SW480 (cell line): ENCODE data around the gene CRAT.
A peak's percentile ranks its signal among the peaks of the same experiment; 100 is the strongest.
"Not testable (repeated sequence)": the region's sequence is repeated elsewhere in the genome, so short reads cannot be mapped to it uniquely, and the experiment has no call there.

Experiments used
- DNase-seq: peaks from one replicate; pipeline ENCODE4 v3.0.0-alpha.2; 2016; ENCODE audit warnings: low spot score

CRAT gene

GRCh38 chr9:129138476-129139232, 28.1 kb upstream of the CRAT start:
- no peak for DNase-seq

- no peak for DNase-seq
Observed at GRCh38 chr9:129138144-129138462, 27.5 kb upstream of the CRAT start.

- no peak for DNase-seq
Observed at GRCh38 chr9:129137292-129138143, 26.9 kb upstream of the CRAT start.

GRCh38 chr9:129136446-129137035, 25.9 kb upstream of the CRAT start:
- no peak for DNase-seq

- DNase-seq, result no peak
Observed at GRCh38 chr9:129135476-129135875, 24.9 kb upstream of the CRAT start.

- no peak for DNase-seq
Observed at GRCh38 chr9:129133082-129133481, 22.5 kb upstream of the CRAT start.

GRCh38 chr9:129131300-129132145, 20.9 kb upstream of the CRAT start:
- peak; percentile 49 for DNase-seq

- DNase-seq, result no peak
Observed at GRCh38 chr9:129130791-129131190, 20.2 kb upstream of the CRAT start.

- DNase-seq, result not testable (repeated sequence)
Observed at GRCh38 chr9:129130271-129130670, 19.7 kb upstream of the CRAT start.

- no peak for DNase-seq
Observed at GRCh38 chr9:129128689-129129088, 18.1 kb upstream of the CRAT start.

- DNase-seq, result no peak
Observed at GRCh38 chr9:129126749-129127618, 16.4 kb upstream of the CRAT start.

GRCh38 chr9:129125478-129125877, 14.9 kb upstream of the CRAT start:
- no peak for DNase-seq

- DNase-seq, result no peak
Observed at GRCh38 chr9:129124506-129125069, 14.0 kb upstream of the CRAT start.

GRCh38 chr9:129122976-129123375, 12.4 kb upstream of the CRAT start:
- not testable (repeated sequence) for DNase-seq

- no peak for DNase-seq
Observed at GRCh38 chr9:129122133-129122532, 11.5 kb upstream of the CRAT start.

GRCh38 chr9:129121483-129121882, 10.9 kb upstream of the CRAT start:
- no peak for DNase-seq

- no peak for DNase-seq
Observed at GRCh38 chr9:129118799-129119198, 8.2 kb upstream of the CRAT start.

GRCh38 chr9:129113645-129114304, 3.2 kb upstream of the CRAT start:
- DNase-seq, result no peak

GRCh38 chr9:129112526-129112925, 1.9 kb upstream of the CRAT start:
- DNase-seq, result not testable (repeated sequence)

- peak; percentile 41 for DNase-seq
Observed at GRCh38 chr9:129111528-129112151, 1.0 kb upstream of the CRAT start.
